ENCODE data around the gene CPNE9.

Gene CPNE9

DNA sequence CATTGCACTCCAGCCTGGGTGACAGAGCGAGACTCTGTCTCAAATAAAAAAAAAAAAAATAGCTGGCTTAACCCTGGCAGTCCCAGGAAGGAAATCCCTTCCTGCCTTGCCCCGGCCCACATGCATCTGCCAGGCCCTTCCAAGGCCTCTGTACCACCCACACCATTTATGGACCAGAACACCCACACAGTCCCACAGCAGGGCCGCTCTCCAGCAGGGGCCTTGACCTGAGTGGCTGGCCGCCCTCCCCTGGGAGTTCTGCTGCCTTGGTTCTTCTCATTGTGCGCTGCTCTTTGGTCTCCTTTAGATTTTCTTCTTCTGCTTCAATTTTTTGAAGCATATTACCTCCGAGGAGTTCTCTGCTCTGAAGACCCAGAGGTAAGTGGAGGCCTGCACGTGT is 16.1 kb upstream of the CPNE9 start:
- no peak for DNase-seq

DNA sequence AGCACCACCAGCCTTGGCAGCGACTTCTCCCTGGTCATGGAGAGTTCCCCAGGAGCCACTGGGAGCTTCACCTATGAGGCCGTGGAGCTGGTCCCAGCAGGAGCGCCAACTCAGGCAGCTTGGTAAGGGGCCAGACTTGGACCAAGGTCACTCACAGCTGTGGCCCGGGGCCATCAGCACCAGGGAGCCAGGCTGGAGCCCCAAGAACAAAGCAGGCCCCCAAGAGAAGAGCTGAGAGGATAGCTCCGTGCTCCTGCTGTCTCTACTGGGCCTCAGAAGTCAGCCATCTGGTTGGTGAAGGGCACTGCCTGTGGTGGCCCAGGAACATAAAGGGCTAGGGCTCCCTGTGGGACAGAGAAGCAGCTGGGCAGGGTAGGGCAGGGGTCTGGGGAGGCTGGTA is 14.7 kb upstream of the CPNE9 start:
- no peak for DNase-seq

DNA sequence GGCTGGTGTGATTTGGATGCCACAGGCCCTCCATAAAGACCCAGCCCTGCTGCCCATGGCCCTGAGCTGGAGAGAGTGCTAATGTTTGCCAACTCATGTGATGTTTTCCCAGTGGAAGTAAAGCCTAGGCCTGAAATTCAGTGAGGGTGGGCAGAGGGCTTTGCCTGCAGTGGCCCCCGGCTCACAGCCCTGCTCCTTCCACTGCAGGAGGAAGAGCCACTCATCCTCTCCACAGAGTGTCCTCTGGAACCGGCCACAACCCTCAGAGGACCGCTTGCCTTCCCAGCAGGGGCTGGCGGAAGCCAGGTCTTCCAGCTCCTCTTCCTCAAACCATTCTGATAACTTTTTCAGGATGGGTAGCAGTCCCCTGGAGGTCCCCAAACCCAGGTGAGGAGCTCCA is 13.9 kb upstream of the CPNE9 start:
- no peak for DNase-seq

DNA sequence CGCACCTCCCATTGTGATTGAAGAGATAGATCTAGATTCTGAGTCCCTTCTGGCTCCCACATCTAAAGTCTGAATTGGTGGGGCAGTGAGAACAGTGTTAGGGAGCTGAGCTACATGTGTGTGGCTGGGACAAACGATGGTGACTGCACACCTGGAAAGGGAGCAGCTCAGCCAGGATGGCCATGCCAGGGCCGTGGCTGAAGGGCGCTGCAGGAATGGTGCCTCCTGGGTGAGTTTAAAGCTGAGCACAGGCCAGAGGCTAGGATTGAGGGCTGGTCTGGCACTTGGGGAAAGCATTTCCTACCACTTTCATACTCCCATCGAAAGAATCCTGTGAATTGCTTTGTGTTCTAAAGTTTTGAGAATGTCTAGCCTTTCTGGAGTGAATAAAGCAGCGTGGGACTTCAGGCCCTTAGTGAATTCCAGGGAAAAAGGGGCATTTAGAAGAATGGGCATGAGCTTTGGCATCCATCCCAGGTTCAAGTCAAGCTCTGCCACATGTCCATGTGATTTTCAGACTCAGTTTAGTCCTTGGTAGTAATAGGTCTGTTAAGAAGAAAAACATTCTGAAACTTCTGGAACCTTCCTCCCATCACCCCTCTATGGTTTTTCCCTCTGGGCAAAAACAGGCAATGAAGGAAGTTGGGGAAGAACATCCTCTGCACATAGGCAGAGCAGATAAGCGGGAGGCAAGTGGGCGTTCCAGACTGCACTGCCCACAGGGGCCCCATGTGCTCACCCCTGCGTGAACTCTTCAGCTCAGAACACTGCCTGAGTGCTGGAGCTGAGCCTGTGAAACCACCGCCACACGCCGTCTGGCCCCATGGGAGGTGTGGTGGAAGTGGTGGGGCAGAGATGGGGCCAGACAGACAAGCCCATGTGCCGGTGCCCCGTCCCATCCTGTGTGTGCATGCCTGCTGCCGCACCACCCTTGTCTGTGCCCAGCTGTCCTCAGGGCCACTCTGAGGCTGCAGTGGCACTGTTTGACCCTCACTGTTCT is 12.9 kb upstream of the CPNE9 start:
- DNase-seq = no peak

DNA sequence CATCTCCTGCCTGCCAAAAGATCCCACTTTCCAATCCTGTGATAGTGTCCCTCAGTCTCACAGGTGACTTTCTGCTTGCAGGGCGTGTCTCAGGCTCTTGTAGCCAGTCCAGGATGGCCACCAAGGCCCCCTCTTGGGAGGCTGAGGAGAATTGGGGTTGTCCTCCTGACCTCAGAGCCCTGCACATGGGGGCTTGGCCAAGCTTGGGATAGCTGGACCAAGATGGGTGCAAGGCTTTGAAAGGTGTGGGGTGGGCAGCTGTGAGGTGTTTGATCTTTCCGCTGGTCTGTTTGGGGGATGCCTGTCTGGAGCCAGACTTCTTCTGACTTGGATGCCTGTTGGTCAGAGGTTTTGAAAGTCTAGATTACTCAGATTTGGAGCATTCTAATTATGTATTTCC is 12.0 kb upstream of the CPNE9 start:
- DNase-seq = no peak

DNA sequence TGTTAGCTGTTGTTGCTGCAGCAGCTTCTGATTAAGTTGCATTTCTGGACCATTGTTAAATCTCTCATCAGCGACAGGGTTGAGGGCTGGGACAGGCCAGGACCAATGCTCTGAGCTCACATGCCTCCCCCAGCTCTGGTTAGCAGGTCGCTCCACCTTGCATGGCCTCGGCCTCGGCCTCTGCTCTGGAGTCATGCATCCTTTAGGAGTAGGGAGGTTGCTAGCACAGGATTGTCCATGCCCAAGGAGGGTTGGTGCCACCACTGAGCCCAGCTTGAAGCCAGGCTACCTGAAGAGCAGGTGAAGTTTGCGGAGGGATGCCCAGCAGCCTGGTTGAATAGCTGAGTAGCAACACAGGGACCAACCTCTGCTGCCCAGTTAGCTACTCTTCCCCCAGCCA is 11.2 kb upstream of the CPNE9 start:
- DNase-seq = no peak

DNA sequence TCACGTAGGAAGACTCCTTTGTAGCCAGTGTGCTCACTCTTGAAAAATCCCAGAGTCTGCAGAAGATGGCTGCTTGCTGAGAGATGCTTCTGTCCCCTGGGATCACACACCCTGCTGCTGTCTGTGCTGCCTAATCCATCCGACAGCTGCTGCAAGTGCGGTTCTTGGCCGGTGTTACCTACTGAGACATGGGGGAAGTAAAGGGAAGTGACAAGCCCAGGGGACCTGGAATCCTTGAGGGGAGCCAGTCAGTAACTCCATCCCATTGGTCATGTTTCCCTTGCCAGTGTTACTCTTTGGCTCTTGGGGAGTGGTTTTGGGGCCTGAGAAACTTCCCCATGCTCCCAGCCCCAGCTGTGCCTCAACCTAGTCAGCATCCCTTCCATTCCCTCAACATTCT is 8.3 kb upstream of the CPNE9 start:
- no peak for DNase-seq

DNA sequence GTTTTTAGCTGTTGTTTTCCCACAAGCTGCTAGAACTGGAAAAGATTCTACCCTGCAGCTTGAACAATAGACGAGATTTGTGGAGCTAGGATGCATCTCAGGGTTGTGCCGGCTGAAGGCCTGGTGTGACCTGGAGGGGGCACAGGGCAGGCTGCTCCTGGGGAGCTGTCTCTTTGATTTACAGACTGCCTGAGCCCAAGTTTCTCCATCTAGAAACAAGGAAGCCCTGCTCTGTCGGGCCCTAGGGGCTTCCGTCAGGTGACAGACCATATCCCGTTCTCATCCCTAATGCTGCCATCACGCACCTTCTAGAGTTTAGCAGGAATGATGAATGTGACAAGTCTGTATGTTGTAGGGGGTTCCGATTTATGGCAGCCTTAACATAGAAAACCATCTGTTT is 7.9 kb upstream of the CPNE9 start:
- no peak for DNase-seq

DNA sequence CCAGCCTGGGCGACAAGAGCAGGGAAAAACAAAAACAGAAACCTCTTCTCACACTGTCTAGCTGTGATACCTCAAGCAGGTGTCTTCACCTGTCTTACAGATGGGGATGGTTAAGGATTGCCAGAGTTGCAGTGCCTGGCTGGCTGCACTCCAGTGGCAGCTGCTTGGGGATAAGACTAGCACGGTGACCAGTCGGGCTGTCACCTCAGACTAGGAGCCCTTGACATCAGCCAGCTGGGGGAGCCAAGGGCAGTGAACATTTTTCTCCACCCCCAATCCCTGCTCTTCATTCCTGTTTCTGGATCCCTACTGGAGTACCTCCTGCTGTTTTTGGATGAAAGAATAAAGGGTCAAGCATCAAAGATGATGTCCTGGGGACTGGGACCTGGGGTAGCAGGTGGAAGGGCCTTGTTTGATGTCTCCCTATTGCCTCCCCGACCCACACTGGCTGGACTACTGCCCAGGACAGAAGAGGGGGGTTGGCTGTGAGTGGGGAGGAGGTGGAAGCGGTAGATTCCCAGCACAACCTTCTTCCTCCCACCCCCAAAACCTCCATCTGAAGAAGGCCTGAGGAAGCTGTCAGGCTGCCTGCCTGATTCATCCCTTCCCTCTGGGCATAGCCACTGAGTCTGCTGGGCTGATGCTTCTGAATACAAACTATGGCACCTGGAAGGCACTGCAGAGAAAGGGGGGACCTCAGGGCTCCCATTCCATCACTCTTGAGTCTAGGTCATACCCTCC is 7.0 kb upstream of the CPNE9 start:
- DNase-seq = no peak

DNA sequence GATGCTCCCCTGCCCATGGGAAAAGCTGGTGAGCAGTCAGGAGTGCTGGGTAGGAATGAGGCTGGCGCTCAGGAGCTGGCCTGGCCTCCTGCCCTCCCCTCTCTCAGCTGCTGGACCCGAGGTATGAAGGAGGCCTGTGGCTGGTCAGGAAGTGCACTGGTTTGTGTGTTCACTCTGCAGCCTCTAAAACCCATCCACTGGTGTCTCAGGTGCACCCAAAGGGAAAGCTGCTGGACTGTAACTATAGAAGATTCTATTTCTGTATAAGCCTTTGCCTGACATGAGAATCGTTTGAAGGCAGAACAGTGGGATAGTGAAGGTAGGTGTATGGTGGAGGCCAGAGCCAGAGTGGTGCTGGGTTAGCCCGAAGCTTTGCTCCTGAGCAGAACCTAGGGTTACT is 5.7 kb upstream of the CPNE9 start:
- no peak for DNase-seq

DNA sequence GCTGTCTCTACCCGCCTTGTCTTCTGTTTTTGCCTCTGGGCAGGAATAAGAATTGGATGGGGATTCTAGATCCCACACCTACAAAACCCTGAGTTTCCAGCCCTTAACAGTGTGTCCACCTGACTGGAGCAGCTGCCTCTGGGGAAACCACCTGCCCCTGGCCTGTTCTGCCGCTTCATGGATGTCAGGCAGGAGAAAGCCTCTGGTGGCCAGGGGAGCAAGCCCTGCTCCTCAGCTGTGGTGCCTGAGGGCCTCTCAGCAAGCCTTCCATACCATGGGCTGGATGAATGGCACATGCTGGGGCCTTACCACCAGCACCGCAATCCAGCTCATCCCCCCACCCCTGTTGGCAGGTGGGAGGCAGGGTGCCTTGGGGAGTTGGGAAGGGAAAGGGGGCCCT is 5.3 kb upstream of the CPNE9 start:
- DNase-seq = no peak

DNA sequence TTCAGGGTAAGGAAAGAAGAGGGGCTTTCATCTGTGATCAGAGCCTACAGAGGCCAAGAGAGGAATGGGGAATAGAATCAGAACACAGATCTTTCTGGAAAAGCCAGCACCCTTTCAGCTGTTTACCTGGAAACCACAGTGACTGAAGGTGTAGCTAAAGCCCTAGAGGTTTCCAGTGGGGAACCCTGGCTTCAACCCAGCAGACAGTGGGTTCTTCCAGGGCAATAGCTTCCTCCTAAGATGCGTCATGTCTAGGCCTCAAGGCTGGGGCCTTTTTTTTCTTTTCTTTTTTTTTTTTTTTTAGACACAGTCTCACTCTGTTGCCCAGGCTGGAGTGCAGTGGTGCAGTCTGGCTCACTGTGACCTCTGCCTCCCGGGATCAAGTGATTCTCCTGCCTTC is 3.1 kb upstream of the CPNE9 start:
- no peak for DNase-seq

DNA sequence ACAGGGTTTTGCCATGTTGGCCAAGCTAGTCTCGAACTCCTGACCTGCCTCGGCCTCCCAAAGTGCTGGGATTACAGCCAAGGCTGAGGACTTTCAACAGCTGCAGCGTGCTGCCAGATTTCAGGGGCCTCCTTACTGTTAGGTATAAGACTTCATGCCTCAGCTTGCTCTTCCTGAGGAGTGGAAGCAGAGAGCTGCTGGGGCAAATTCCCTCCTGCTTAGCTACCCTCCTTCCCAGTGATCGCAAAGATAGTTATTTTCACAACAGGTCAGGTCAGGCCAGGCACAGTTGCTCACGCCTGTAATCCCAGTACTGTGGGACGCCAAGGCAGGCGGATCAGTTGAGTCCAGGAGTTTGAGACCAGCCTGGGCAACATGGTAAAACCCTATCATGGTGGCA is 2.6 kb upstream of the CPNE9 start:
- no peak for DNase-seq

DNA sequence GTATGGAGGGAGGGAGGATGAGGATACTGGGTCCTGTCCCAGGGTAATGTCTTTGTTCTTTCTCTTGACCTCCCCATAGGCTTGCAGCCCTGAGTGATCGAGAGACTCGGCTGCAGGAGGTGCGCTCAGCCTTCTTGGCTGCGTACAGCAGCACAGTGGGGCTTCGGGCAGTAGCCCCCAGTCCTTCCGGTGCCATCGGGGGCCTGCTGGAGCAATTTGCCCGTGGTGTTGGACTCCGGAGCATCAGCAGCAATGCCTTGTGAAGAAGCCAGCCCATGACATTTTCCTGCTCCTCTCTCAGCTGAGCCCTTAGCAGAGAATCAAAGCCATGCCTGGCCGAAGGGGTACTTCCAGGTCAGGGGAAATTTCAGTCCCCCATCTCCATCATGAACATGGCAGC is 1.9 kb upstream of the CPNE9 start:
- DNase-seq = no peak

DNA sequence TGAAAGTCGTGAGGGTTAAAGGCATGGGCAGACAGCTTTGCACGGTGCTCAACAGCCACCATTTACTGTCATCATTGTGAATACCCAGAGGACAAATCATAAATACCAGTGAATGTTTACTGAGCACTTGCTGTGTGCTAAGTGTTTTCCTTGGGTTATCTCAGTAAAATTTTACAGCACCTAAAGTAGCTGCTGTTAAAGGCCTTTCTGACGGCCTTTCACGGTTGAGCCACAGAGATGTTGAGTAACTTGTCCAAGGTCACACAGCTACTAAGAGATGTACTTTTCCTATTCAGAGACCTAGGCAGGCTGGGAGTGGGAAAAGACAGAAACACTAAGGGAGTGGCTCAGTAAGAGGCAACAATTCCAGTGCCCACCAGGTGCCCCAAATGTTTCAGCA is 393 bp upstream of the CPNE9 start:
- DNase-seq = no peak

DNA sequence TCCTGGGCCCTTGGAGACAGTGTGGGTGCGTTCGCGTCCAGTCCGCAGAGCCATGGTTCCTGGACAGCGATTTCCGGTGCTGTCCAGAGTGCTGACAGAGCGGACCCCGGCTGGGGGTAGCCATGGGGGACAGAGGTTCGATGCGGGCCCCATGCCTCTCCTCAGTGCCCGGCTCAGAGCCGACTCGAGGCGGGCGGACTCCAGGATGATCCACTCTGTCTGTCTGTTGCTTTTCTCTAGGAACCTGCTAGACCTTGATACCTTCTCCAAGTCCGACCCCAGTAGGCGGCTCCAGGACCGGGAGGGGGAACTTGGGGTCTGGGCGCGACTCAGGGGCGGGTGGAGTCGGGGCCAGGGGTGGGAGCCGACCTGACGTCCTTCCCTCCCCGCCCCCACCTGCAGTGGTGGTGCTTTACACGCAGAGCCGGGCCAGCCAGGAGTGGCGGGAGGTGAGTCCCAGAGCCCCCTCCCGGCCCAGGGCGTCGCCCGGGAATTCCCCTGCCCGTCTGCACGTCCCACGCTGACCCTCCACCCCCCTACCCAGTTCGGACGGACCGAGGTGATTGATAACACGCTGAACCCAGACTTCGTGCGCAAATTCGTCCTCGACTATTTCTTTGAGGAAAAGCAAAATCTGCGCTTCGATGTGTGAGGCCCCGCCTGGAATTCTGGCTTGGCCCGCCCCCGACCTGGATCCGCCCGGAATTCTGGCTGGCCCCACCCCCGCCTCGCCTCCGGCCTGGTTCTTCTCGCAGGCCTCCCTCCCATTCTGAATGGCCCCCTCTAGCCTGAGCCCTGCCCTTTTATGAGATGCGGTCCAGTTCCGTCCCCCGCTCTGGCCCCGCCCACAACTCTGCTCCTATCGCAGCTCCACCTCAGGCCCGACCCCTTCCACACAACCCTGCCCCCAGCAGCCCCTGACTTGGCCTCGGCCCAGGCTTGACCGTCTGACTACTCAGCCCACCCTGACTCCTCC is 1.0 kb downstream of the CPNE9 start:
- peak; percentile 49 for DNase-seq

DNA sequence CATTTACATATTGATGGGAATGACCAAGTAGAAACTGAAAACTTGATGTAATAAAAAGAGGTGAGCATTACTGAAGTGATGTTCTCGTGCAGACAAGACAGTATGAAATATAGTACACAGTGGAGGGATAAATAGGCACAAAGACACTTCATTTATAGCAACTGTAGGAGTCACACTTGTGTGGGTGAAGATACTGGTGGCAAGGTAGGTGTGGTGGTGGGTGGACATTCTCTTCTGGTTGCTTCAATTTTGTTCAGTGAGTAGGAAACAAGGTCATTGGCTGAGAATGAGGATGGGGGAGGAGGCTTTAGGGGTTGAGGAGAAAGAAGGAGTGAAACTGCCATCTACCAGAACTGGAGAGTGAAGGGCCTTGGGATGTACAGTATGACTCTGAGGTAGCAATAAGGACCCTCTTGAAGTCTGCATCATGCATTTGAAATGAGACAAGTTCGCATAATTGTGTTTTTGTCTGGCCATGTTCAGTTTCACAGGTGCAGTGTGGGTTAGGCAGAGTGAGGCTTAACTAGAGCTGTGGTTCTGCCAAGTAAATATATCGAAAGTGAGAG is 6.6 kb downstream of the CPNE9 start:
- no peak for DNase-seq

DNA sequence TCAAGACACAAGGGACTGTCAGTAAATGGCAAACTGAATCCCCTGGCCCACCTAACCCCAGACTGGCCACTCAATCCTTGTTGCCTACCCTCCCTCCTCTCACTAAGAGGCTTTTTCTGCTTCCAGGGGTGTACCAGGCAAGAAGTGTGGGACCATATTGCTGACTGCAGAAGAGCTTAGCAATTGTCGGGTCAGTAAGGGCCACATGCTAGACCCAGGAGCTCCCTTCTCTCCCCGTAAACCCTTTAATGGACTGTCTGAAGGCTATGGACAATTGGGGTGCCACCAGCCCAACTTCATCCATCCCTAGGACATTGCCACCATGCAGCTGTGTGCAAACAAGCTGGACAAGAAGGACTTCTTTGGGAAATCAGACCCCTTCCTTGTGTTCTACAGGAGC is 8.8 kb downstream of the CPNE9 start:
- no peak for DNase-seq

DNA sequence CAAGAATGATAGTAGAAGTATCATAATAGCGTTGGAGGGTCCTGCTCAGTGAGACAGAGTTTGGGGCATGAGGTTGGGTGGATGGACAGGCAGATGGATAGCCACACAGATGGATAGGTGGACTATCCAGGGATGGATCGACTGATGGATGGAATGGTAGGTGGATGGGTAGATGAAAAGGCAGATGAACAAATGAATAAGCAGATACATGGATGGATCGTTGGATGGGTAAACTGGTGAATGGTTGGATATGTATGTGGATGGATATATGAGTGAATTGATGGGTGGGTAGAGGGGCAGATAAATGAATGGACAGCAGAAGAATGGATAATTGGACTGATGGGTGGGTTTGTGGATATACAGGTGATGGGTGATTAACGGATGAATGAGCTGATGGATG is 9.5 kb downstream of the CPNE9 start:
- DNase-seq = no peak

DNA sequence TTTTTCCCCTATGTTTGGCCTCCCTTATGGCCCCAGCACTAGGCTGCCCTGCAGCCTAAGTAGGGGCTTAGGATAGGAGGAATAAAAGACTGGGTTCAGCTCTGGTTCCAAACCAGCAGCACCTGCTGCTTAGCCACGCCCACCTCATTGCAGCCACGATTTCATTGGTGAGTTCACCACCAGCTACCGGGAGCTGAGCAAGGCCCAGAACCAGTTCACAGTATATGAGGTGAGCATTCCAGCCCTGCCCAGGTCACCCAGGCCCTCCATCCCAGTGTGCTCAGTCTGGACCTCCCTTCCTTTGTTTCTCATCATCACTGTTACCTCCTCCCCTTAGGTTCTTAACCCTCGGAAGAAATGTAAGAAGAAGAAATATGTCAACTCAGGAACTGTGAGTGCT is 11.5 kb downstream of the CPNE9 start:
- DNase-seq = no peak

DNA sequence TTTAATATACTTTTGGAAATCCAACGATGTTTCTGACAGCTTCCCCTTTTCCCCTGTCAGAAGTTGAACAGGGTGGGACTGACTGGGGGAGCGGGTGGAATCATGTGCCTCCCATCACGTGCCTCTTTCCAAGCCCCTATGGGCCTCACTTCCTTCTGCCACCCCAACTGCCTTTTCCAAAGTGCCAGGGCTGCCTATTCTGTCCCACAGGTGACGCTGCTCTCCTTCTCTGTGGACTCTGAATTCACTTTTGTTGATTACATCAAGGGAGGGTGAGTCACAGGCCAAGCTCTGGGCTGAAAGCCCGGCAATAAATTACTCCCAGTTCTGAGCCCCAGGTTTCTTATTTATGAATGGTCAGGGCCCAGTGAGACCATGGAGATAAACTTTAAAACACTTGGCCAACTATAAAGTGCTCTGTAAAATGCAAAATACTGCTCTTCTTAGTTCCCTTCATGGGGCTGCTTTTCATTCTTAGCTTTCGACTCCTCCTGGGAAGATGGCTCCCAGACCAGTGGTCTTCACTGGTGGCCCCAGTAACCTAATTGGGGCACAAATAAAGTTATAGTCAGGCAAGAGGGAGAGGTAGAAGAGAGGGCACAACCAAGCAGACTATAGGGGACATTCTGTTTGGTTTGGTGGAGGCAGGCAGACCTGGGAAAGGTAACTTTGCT is 12.3 kb downstream of the CPNE9 start:
- peak; percentile 47 for DNase-seq

Measured in left hindlimb (tissue), 1 donor.